ENCODE results near the gene POLDIP2. TPM values are rescaled to one million over a fixed set of nuclear protein-coding genes. Genes with fewer than 3 reads are reported as not detected.

POLDIP2 gene
- total and polyA plus RNA-seq, 2 of the 13 experiments (the other 11 are each of a cell fraction or from before 2014, with no cell fraction given): 85.9 to 114 TPM

DNA sequence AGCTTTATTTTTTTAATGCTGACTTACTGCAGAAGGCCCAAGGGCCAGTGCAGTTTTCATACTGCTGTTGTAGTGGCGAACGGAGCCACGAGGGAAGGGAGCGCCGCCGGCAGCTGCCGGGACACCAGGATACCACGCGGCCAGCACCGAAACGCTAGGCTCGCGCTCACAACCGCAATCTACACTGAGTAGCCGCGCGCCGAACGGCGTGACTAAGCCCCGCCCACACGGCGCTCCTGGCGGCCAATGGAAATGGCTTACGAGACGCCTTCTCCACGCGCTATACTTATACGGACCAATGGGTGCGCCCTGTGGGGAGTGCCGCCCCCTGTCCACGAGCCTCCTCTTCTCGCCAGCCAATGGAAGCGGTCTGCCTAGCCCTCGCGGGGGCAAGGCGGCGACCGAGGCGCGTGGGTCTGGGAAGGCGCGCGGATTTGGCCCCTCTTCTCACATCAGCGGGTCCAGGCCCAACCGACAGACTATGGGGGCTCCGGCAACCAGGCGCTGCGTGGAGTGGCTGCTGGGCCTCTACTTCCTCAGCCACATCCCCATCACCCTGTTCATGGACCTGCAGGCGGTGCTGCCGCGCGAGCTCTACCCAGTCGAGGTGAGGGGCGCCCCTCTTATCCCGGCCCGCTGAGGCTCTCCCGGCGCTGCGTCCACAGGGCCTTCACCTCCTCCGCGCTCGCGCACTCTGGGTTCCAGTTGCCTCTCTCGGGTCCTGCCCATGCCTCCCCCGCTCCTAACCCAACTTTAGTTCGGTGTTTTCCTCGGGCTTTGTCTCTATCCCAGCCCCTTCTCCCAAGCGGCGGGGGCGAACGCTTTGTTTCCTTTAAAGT, 38.3 kb downstream of the POLDIP2 start, which contains the start of gene TMEM97 (continued):
- TF ChIP-seq CEBPB (IDR thresholded peaks at IDR 0.05; ENCODE audit: borderline replicate concordance, low read depth, low read length) (no peak), ZBTB44 (CRISPR knock-in tag; IDR thresholded peaks at IDR 0.05) (peak; percentile 29; the same call in 1 of the 2 replicates), ZNF639 (CRISPR knock-in tag; conservative IDR thresholded peaks at IDR 0.05) (no peak), ARID4A (CRISPR knock-in tag; IDR thresholded peaks at IDR 0.05; ENCODE audit: borderline replicate concordance) (peak; percentile 91; the same call in 1 of the 2 replicates), ADNP (CRISPR knock-in tag; IDR thresholded peaks at IDR 0.05) (no peak), POLR2AphosphoS2 (IDR thresholded peaks at IDR 0.05; ENCODE audit: low read depth, low read length) (no peak), HMGA1 (CRISPR knock-in tag; conservative IDR thresholded peaks at IDR 0.05) (no peak), MTA3 (CRISPR knock-in tag; IDR thresholded peaks at IDR 0.05) (no peak), ZNF614 (CRISPR knock-in tag; IDR thresholded peaks at IDR 0.05; ENCODE audit: borderline replicate concordance) (no peak), CHD2 (IDR thresholded peaks at IDR 0.05; ENCODE audit: low read depth, low read length) (peak; percentile 54; the same call in 1 of the 2 replicates), ZNF800 (CRISPR knock-in tag; IDR thresholded peaks at IDR 0.05) (peak; percentile 84; the same call in 1 of the 2 replicates), ZNF251 (CRISPR knock-in tag; IDR thresholded peaks at IDR 0.05) (no peak), CBX5 (CRISPR knock-in tag; IDR thresholded peaks at IDR 0.05; ENCODE audit: borderline replicate concordance) (no peak; the same call in 1 of the 2 replicates)
- TF ChIP-seq, protein P1, sequence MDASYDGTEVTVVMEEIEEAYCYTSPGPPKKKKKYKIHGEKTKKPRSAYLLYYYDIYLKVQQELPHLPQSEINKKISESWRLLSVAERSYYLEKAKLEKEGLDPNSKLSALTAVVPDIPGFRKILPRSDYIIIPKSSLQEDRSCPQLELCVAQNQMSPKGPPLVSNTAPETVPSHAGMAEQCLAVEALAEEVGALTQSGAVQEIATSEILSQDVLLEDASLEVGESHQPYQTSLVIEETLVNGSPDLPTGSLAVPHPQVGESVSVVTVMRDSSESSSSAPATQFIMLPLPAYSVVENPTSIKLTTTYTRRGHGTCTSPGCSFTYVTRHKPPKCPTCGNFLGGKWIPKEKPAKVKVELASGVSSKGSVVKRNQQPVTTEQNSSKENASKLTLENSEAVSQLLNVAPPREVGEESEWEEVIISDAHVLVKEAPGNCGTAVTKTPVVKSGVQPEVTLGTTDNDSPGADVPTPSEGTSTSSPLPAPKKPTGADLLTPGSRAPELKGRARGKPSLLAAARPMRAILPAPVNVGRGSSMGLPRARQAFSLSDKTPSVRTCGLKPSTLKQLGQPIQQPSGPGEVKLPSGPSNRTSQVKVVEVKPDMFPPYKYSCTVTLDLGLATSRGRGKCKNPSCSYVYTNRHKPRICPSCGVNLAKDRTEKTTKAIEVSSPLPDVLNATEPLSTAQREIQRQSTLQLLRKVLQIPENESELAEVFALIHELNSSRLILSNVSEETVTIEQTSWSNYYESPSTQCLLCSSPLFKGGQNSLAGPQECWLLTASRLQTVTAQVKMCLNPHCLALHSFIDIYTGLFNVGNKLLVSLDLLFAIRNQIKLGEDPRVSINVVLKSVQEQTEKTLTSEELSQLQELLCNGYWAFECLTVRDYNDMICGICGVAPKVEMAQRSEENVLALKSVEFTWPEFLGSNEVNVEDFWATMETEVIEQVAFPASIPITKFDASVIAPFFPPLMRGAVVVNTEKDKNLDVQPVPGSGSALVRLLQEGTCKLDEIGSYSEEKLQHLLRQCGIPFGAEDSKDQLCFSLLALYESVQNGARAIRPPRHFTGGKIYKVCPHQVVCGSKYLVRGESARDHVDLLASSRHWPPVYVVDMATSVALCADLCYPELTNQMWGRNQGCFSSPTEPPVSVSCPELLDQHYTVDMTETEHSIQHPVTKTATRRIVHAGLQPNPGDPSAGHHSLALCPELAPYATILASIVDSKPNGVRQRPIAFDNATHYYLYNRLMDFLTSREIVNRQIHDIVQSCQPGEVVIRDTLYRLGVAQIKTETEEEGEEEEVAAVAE (CRISPR knock-in tag; IDR thresholded peaks at IDR 0.05; ENCODE audit: borderline replicate concordance): peak; percentile 61; the same call in 1 of the 2 replicates
